Upper lobe of right lung (tissue), 1 donor: Measurements from ENCODE around the gene SERINC5. TPM values are rescaled to one million over a fixed set of nuclear protein-coding genes. Genes with fewer than 3 reads are reported as not detected.
A peak's percentile ranks its signal among the peaks of the same experiment; 100 is the strongest.

Experiments
- ATAC-seq: fragments of 200-7000 bp; cut with Tn5 transposase; one replicate; pipeline ENCODE4 v1.9.1; 2020; ENCODE audit warnings: mild to moderate bottlenecking, moderate library complexity
- DNase-seq: peaks from one replicate; pipeline ENCODE4 v3.0.0-alpha.2; 2020
- H3K27ac ChIP-seq: fragments of 200-600 bp; one replicate; pipeline ENCODE4 v1.8.0; 2022
- H3K27me3 ChIP-seq: fragments of 200-600 bp; one replicate; pipeline ENCODE4 v1.8.0; 2022; ENCODE audit warnings: mild to moderate bottlenecking
- H3K36me3 ChIP-seq: fragments of 200-600 bp; one replicate; pipeline ENCODE4 v1.8.0; 2022
- H3K4me1 ChIP-seq: fragments of 200-600 bp; one replicate; pipeline ENCODE4 v1.8.0; 2022
- H3K4me3 ChIP-seq: fragments of 200-600 bp; one replicate; pipeline ENCODE4 v1.8.0; 2022; ENCODE audit warnings: mild to moderate bottlenecking
- H3K9me3 ChIP-seq: fragments of 200-600 bp; one replicate; pipeline ENCODE4 v1.8.0; 2022
- intact Hi-C: fragments of 100-400 bp; cut with DNase I; formaldehyde crosslinking; loops from one replicate; pipeline ENCODE4 v1.11.0; 2022
- total RNA-seq: library from RNA; stranded (reverse); fragmentation: NEBNext Ultra II Directional; extraction: Animal tissue kit (Norgen Biotek cat#: 25700); gene quantifications from one replicate; pipeline ENCODE4 v1.2.1, GENCODE V29; 2021
- TF ChIP-seq, protein P1 (sequence below): fragments of 200-600 bp; IDR thresholded peaks from one replicate; pipeline ENCODE4 v1.8.0; 2022; ENCODE audit warnings: antibody characterized with exemption
- donor health status: DM: no; HTN: yes; CAD: no; lungs with severe emphysema.

Gene SERINC5
- total RNA-seq, 1 donor from 2014 or later = 60.4 TPM

DNA sequence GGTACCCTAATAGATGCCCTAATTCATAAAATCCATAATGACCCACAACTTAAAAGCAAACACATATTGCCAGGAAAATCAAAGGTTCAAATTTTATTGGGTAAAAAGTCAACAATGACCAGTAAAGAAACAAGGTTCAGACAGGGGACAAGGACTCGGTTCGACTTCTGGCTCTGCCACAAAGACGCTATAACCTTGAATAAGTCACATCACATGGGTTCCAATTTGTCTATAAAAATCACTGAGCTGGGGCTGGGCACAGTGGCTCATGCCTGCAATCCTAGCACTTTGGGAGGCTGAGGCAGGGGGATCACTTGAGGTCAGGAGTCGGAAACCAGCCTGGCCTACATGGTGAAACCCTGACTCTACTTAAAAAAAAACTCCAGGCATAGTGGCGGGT, 80.5 kb downstream of the SERINC5 start:
- Histone ChIP-seq H3K4me3 (no peak overlapping the region), H3K9me3 (no peaks in the 10 kb centered on the region), H3K4me1 (no peaks in the 10 kb centered on the region), H3K27me3 (no peaks in the 10 kb centered on the region), H3K36me3 (peaks cover 47% of the 10 kb centered on the region), H3K27ac (no peak overlapping the region)
- TF ChIP-seq, protein P1, sequence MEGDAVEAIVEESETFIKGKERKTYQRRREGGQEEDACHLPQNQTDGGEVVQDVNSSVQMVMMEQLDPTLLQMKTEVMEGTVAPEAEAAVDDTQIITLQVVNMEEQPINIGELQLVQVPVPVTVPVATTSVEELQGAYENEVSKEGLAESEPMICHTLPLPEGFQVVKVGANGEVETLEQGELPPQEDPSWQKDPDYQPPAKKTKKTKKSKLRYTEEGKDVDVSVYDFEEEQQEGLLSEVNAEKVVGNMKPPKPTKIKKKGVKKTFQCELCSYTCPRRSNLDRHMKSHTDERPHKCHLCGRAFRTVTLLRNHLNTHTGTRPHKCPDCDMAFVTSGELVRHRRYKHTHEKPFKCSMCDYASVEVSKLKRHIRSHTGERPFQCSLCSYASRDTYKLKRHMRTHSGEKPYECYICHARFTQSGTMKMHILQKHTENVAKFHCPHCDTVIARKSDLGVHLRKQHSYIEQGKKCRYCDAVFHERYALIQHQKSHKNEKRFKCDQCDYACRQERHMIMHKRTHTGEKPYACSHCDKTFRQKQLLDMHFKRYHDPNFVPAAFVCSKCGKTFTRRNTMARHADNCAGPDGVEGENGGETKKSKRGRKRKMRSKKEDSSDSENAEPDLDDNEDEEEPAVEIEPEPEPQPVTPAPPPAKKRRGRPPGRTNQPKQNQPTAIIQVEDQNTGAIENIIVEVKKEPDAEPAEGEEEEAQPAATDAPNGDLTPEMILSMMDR = no peak
- intact Hi-C loops = no loop called here
- ATAC-seq (no peak), DNase-seq (no peak)

DNA sequence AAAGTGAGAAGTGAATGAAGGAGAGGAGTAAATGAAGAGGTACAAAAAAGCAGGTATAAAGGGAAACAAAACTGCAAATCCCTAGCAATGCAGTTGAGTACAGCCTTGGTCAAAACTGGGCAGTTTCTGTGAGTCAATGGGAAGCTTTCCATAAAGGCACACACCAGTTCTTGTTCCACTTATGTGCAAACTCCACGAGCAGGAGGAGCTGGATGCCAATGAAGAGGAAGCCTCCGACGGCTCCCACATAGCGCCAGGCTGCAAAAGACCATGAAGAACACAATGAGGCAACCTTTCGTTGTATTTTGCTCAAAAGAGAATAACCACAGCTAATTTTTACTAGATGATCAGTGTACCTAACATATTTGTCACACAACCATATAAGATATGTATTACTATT, 81.1 kb downstream of the SERINC5 start:
- Histone ChIP-seq H3K27me3 (no peaks in the 10 kb centered on the region), H3K9me3 (no peaks in the 10 kb centered on the region), H3K36me3 (peaks cover 51% of the 10 kb centered on the region), H3K27ac (no peak overlapping the region), H3K4me3 (no peak overlapping the region), H3K4me1 (no peaks in the 10 kb centered on the region)
- TF ChIP-seq, protein P1 = no peak
- intact Hi-C loops = no loop called here
- ATAC-seq (no peak), DNase-seq (no peak)

DNA sequence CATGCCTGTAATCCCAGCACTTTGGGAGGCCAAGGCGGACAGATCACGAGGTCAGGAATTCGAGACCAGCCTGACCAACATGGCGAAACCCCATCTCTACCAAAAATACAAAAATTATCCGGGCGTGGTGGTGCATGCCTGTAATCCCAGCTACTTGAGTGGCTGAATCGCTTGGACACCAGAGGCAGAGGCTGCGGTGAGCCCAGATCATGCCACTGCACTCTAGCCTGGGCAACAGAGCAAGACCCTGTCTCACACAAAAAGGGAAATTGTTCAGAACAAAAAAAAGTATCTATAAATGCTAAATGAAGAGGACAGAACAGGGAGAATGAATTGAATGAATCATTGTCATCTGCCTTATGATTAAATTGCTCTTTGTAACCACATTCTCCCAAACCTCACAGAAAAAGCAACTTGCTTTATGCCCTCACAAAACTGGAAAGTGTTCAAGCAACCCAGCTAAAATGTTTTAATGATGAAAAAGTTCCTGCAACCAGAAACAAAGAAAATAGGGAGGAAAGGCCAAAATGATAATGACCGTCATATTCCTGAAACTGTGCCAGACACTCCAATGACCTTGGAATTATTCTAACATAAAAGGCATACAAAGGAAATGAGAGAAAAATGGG, 83.7 kb downstream of the SERINC5 start:
- Histone ChIP-seq H3K27ac (no peak overlapping the region), H3K4me1 (no peaks in the 10 kb centered on the region), H3K9me3 (no peaks in the 10 kb centered on the region), H3K4me3 (no peak overlapping the region), H3K36me3 (peaks cover 67% of the 10 kb centered on the region), H3K27me3 (no peaks in the 10 kb centered on the region)
- no peak for ATAC-seq
- TF ChIP-seq, protein P1 = no peak
- DNase-seq = no peak
- intact Hi-C loops = no loop called here

DNA sequence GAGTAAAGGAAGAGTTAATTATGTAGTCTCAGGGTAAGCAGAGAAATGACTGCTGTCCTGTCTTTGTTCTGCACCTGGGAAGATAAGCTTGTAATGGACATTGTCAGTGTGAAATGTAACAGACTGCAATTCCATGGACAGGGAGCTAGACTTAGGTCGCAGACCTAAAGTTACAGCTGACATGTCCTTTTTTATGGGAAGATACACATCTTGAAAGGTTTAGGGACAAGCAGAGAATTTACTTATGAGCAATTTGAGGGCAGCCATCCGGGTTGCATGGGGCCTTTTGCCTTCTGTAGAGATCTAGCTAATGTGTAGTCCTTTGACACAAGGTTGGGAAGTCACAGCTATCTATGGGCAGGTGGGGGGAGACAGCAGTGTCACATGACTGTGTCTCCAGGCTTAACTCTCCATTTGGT, 85.7 kb downstream of the SERINC5 start:
- TF ChIP-seq, protein P1 = no peak

DNA sequence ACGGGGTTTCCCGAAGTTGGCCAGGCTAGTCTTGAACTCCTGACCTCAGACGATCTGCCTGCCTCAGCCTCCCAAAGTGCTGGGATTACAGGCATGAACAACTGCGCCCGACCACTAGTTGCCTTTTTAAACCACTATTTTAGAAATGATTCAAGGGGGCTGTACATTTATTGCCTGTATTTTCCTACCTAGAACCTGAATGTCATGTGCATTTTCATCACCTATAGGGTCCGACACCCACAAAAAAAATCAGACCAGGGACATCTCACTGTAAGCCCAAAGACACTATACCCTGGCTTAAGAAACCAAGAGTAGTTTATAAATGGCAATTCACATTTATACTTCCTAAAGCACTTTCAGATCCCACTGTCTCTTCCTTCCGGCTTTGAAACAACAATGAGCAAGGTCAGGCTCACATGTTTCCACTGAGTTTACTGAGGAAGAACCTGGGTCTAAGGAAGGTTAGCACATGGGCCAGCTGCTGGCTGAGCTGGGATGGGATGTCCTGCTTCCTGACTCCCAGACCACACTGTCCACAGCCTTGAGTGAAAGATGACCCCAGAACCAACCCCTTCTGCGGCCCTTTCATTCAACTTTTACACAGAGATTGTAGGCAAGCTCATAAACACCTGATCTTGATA, 87.3 kb downstream of the SERINC5 start:
- DNase-seq = no peak
- H3K4me1 ChIP-seq = peaks cover 4% of the 10 kb centered on the region
- no peak overlapping the region for H3K4me3 ChIP-seq
- peak; percentile 14 for ATAC-seq
- intact Hi-C loops = no loop called here
- TF ChIP-seq, protein P1 = no peak
- H3K27ac ChIP-seq = no peak overlapping the region
- peaks cover 71% of the 10 kb centered on the region for H3K36me3 ChIP-seq
- H3K9me3 ChIP-seq = no peaks in the 10 kb centered on the region
- no peaks in the 10 kb centered on the region for H3K27me3 ChIP-seq

More for the DNA sequence above, 85.7 kb downstream of the SERINC5 start:
- no peak overlapping the region for H3K4me3 ChIP-seq
- H3K27ac ChIP-seq = no peak overlapping the region
- ATAC-seq (no peak), DNase-seq (no peak)
- H3K36me3 ChIP-seq = peaks cover 71% of the 10 kb centered on the region
- H3K4me1 ChIP-seq = peaks cover 4% of the 10 kb centered on the region
- intact Hi-C loops = no loop called here
- H3K27me3 ChIP-seq = no peaks in the 10 kb centered on the region
- H3K9me3 ChIP-seq = no peaks in the 10 kb centered on the region
